HG03520 (cell line): ENCODE results near the gene ANO3.

Experiments
- ATAC-seq: cut with Tn5 transposase; IDR thresholded peaks from one replicate; pipeline ENCODE4 v1.9.1; 2021; ENCODE audit warnings: mild to moderate bottlenecking, moderate library complexity; ENCODE audit not compliant: unreplicated experiment

The ANO3 gene

DNA sequence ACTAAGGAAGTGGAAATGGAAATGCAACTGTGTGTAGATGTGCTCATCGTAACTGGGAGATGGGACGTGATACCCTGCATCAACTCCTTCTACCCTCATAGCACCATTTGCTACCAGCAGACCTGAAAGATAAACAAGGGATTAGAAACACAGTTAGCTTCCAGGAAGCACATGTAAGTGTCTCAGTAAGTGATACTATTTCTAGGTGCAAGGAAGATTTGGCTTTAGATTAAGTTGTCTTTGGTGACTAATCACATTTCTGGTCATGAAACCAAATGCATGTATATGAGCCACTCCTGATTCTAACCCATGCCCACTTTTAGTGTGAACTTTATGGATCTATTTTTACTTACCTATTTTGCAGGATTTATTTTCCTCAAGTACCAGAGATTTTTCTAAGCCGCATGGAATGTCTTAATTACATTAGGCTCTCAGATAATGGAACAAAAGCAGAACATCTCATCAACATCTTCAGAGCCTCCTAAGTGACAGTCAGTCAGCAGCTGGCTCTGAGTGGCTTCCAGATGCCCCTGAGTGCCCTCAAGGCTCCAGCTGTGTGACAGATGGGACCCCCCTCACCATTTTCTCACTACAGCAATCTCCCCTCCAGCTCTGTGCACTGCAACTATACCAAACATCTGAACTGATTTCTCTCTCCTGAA, 368.8 kb downstream of the ANO3 start:
- no peak for ATAC-seq

GRCh38 chr11:26702406-26702805, 370.5 kb downstream of the ANO3 start:
- no peak for ATAC-seq

DNA sequence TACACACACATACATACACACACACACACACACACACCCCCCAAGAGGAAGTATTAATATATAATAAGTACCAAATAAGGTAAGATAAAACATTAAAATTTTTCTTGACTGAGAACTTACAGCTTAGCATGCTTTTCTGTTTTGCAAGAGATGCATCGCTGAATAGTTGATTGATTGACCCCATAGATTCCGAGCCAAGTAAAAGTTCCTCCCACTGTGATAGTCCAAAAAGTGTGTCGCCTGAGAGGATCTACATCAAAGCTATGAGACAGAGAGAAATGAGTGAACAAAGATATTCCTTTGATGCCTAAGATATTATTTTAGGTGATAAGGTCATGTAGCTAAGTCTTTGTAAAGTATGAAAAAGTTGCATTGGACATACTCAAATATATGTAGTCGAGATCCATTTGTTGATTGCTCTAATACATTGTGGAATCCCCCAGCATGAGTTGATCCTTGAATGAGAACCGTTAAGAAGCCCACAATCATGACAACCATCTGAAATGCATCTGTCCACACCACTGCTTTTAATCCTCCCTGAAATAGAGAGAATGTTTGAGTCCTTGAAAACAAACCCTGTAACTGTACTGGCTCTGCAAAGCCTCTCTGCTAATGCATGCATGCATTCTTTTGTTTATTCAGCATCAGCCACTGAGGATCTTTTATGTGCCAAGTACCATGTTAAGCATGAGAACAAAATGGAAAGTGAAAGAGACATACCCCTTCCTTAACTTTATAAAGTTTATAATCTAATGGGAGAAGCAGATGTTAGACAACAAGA, 371.7 kb downstream of the ANO3 start:
- no peak for ATAC-seq

GRCh38 chr11:26704249-26704648, 372.3 kb downstream of the ANO3 start:
- ATAC-seq: no peak

DNA sequence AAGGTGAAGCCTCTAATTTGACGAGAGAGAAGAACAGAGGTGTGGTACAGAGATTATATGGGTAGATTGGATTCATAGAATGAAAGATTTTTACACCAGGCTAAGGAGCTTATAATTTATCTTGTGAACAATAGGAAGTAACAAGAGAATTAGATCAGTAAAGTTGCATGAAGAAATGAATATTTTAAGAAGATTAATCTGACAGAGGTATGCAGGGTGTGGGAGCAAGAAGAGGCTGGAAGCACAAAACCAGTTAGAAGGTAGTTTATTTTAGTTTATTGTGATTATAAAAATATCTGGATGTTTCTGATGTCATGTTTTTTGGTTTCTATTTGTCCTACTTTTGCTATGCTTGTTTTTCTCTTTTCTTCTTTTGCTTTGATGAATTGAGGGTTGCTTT, 374.3 kb downstream of the ANO3 start:
- no peak for ATAC-seq

- ATAC-seq: no peak
Measured at GRCh38 chr11:26708736-26709456, 377.0 kb downstream of the ANO3 start.

GRCh38 chr11:26710489-26710888, 378.6 kb downstream of the ANO3 start:
- no peak for ATAC-seq

GRCh38 chr11:26712497-26712896, 380.6 kb downstream of the ANO3 start:
- no peak for ATAC-seq
